Fibroblast of skin of right quadriceps (primary cell): Measurements from ENCODE around the gene HOXA10.

Experiments
- DNase-seq: peaks from one replicate; pipeline ENCODE4 v3.0.0-alpha.2; 2013

The HOXA10 gene

GRCh38 chr7:27165089-27165995, 8.8 kb downstream of the HOXA10 start, which contains the start of gene HOXA9:
TSS of gene HOXA9 (minus strand) at chr7:27165537. CDS start at chr7:27165457, 80 bp downstream.
- DNase-seq, result peak; percentile 98

- peak; percentile 47 for DNase-seq
These were observed 9.6 kb downstream of the HOXA10 start for GRCh38 chr7:27164367-27165088.

GRCh38 chr7:27164045-27164366, 10.1 kb downstream of the HOXA10 start:
- DNase-seq, result no peak

- DNase-seq, result no peak
These were observed 10.7 kb downstream of the HOXA10 start for GRCh38 chr7:27163288-27164044.

- no peak for DNase-seq
These were observed 11.4 kb downstream of the HOXA10 start for GRCh38 chr7:27162561-27163287.

GRCh38 chr7:27161721-27162560, 12.2 kb downstream of the HOXA10 start:
- DNase-seq, result peak; percentile 48

GRCh38 chr7:27161214-27161720, 12.9 kb downstream of the HOXA10 start:
- DNase-seq, result peak; percentile 56

GRCh38 chr7:27160546-27161213, 13.4 kb downstream of the HOXA10 start:
- DNase-seq, result peak; percentile 85

GRCh38 chr7:27160145-27160545, 14.0 kb downstream of the HOXA10 start:
- DNase-seq, result no peak

- DNase-seq, result no peak
These were observed 14.6 kb downstream of the HOXA10 start for GRCh38 chr7:27159266-27160144.

- DNase-seq, result no peak
These were observed 15.5 kb downstream of the HOXA10 start for GRCh38 chr7:27158436-27159265.

- no peak for DNase-seq
These were observed 16.3 kb downstream of the HOXA10 start for GRCh38 chr7:27157702-27158431.

- peak; percentile 50 for DNase-seq
These were observed 17.0 kb downstream of the HOXA10 start for GRCh38 chr7:27156916-27157701.

- DNase-seq, result peak; percentile 78
These were observed 17.6 kb downstream of the HOXA10 start, which contains the start of gene HOXA7 for GRCh38 chr7:27156508-27156898. TSS of gene HOXA7 (minus strand) at chr7:27156675. CDS start at chr7:27156545, 130 bp downstream.

- peak; percentile 35 for DNase-seq
These were observed 18.2 kb downstream of the HOXA10 start for GRCh38 chr7:27155816-27156507.
